Cortex of kidney (tissue), 1 donor: Measurements from ENCODE around the gene FANK1.
"Not testable (repeated sequence)": the region's sequence is repeated elsewhere in the genome, so short reads cannot be mapped to it uniquely, and the experiment has no call there.

Experiments used
- DNase-seq: peaks from one replicate; lab custom pipeline; 2025; lab: John Stamatoyannopoulos, UW

FANK1 gene

GRCh38 chr10:125889441-125889840 lies 6.9 kb upstream of the FANK1 start:
- not testable (repeated sequence) for DNase-seq

GRCh38 chr10:125892402-125892801 lies 4.0 kb upstream of the FANK1 start:
- DNase-seq = not testable (repeated sequence)

GRCh38 chr10:125894176-125894575 lies 2.2 kb upstream of the FANK1 start:
- DNase-seq = not testable (repeated sequence)

GRCh38 chr10:125895130-125896087 lies 955 bp upstream of the FANK1 start:
- DNase-seq = peak; percentile 29

GRCh38 chr10:125897317-125897716 lies 953 bp downstream of the FANK1 start:
- DNase-seq = not testable (repeated sequence)

- not testable (repeated sequence) for DNase-seq
Observed at GRCh38 chr10:125900963-125901362, 4.6 kb downstream of the FANK1 start.

- not testable (repeated sequence) for DNase-seq
Observed at GRCh38 chr10:125903135-125903640, 6.8 kb downstream of the FANK1 start.

- not testable (repeated sequence) for DNase-seq
Observed at GRCh38 chr10:125905069-125905994, 9.0 kb downstream of the FANK1 start.

GRCh38 chr10:125907598-125907997 lies 11.2 kb downstream of the FANK1 start:
- DNase-seq = not testable (repeated sequence)

GRCh38 chr10:125908813-125909212 lies 12.4 kb downstream of the FANK1 start:
- not testable (repeated sequence) for DNase-seq

- not testable (repeated sequence) for DNase-seq
Observed at GRCh38 chr10:125909491-125909890, 13.1 kb downstream of the FANK1 start.

- DNase-seq = no peak
Observed at GRCh38 chr10:125911145-125911544, 14.8 kb downstream of the FANK1 start.

GRCh38 chr10:125911990-125912389 lies 15.6 kb downstream of the FANK1 start:
- no peak for DNase-seq

GRCh38 chr10:125913277-125913676 lies 16.9 kb downstream of the FANK1 start:
- DNase-seq = not testable (repeated sequence)

- DNase-seq = no peak
Observed at GRCh38 chr10:125916977-125917376, 20.6 kb downstream of the FANK1 start.

GRCh38 chr10:125917704-125918361 lies 21.5 kb downstream of the FANK1 start:
- not testable (repeated sequence) for DNase-seq

GRCh38 chr10:125921643-125922306 lies 25.4 kb downstream of the FANK1 start:
- not testable (repeated sequence) for DNase-seq

GRCh38 chr10:125925262-125925834 lies 29.0 kb downstream of the FANK1 start:
- no peak for DNase-seq

- no peak for DNase-seq
Observed at GRCh38 chr10:125926247-125926646, 29.9 kb downstream of the FANK1 start.

GRCh38 chr10:125927265-125927664 lies 30.9 kb downstream of the FANK1 start:
- not testable (repeated sequence) for DNase-seq
